Lower leg skin (tissue), 3 donors: ENCODE measurements around the gene PIK3R1.

ENCODE experiments used
- CTCF ChIP-seq, 3 donors: fragments of 450-650 bp; IDR thresholded peaks; one replicate each; pipeline ENCODE4 v1.5.1; 2016; ENCODE audit warnings: antibody characterized with exemption in 3 of 3, mild to moderate bottlenecking in 3 of 3, moderate library complexity in 2 of 3
- POLR2A ChIP-seq, 2 donors: fragments of 450-650 bp; IDR thresholded peaks; one replicate each; pipeline ENCODE4 v1.6.1; 2016 to 2017; ENCODE audit warnings: antibody characterized with exemption in 2 of 2, mild to moderate bottlenecking in 1 of 2, moderate library complexity in 1 of 2

GRCh38 chr5:68182534-68182933, 33.0 kb upstream of the PIK3R1 start:
- TF ChIP-seq CTCF (IDR thresholded peaks at IDR 0.05) (no peak), POLR2A (IDR thresholded peaks at IDR 0.05) (no peak)
